A549 (cell line): ENCODE results near the gene ARMC9.

Source experiments
- EHMT2 ChIP-seq: fragments of 200-600 bp; sonication (generic); IDR thresholded peaks from 2 replicates; pipeline ENCODE4 v1.6.1; 2016; ENCODE audit warnings: antibody characterized with exemption, low read depth, mild to moderate bottlenecking, moderate library complexity
- POLR2A ChIP-seq: IDR thresholded peaks from 2 replicates; pipeline ENCODE4 v1.6.1; 2012; ENCODE audit warnings: mild to moderate bottlenecking, low read length
- POLR2AphosphoS2 ChIP-seq: conservative IDR thresholded peaks from 2 replicates; pipeline ENCODE4 v1.6.1; 2012; ENCODE audit warnings: low read length, improper control_type of control experiment, inconsistent platforms
- RARB ChIP-seq: fragments of 250-450 bp; sonication (Bioruptor Pico); IDR thresholded peaks from 2 replicates; pipeline ENCODE4 v1.8.0; 2021; ENCODE audit warnings: mild to moderate bottlenecking, moderate library complexity
- RNF2 ChIP-seq: fragments of 200-600 bp; sonication (generic); IDR thresholded peaks from 2 replicates; pipeline ENCODE4 v1.6.1; 2016; ENCODE audit warnings: low read depth, mild to moderate bottlenecking, antibody characterized with exemption, moderate library complexity, borderline replicate concordance
- SMC3 ChIP-seq: fragments of >200 bp; sonication (Bioruptor Twin); formaldehyde crosslinking; IDR thresholded peaks from 3 replicates; pipeline ENCODE4 v1.6.1; 2018; ENCODE audit warnings: inconsistent platforms
- TF ChIP-seq, protein P1 (sequence below): fragments of >200 bp; sonication (Bioruptor Twin); formaldehyde crosslinking; IDR thresholded peaks from 3 replicates; pipeline ENCODE4 v1.5.1; 2016

DNA sequence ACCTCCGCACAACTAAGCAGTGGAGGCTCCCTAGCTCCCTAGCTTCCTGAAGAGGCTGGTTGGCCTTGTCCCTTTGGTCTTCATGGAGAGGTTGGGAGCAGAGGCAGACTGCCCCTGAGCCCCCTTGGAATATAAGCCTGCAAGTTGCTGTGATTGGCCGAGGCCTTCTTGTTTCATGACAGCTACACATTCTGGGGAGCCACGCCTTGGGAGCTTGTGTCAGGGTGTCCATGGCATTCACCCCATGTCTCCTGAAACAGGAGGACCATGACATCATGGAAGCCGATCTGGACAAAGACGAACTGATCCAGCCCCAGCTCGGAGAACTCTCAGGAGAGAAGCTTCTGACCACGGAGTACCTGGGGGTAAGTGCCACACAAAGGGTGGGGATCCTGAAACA is 133.1 kb downstream of the ARMC9 start:
- TF ChIP-seq RARB (no peak), POLR2AphosphoS2 (no peak), EHMT2 (no peak), RNF2 (no peak), POLR2A (no peak), SMC3 (no peak)
- TF ChIP-seq, protein P1, sequence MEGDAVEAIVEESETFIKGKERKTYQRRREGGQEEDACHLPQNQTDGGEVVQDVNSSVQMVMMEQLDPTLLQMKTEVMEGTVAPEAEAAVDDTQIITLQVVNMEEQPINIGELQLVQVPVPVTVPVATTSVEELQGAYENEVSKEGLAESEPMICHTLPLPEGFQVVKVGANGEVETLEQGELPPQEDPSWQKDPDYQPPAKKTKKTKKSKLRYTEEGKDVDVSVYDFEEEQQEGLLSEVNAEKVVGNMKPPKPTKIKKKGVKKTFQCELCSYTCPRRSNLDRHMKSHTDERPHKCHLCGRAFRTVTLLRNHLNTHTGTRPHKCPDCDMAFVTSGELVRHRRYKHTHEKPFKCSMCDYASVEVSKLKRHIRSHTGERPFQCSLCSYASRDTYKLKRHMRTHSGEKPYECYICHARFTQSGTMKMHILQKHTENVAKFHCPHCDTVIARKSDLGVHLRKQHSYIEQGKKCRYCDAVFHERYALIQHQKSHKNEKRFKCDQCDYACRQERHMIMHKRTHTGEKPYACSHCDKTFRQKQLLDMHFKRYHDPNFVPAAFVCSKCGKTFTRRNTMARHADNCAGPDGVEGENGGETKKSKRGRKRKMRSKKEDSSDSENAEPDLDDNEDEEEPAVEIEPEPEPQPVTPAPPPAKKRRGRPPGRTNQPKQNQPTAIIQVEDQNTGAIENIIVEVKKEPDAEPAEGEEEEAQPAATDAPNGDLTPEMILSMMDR = no peak
